H1 (cell line): ENCODE measurements around the gene MRGPRX4. TPM values are rescaled to one million over a fixed set of nuclear protein-coding genes. Genes with fewer than 3 reads are reported as not detected.

Experiments used
- CTCF ChIA-PET: fragments of 300-600 bp; sonication (Branson Sonifier 250); formaldehyde crosslinking; loops from one replicate; lab custom pipeline; 2021; ENCODE audit not compliant: partially characterized antibody; lab: Charles Lee
- POLR2A ChIA-PET: fragments of 300-600 bp; sonication (Branson Sonifier 250); formaldehyde crosslinking; loops from one replicate; lab custom pipeline; 2021; ENCODE audit warnings: inconsistent platforms; ENCODE audit not compliant: partially characterized antibody; lab: Charles Lee
- DNase-seq, 2 experiments: peaks; one replicate each; pipeline versions ENCODE4 v3.0.0 to v3.0.0-alpha.2; 2010 to 2022; ENCODE audit warnings: low spot score in 2 of 2, low read depth in 1 of 2, mixed read lengths in 1 of 2
- FAIRE-seq: peaks from 2 replicates; lab custom pipeline; 2011; peaks lifted over from hg19 to GRCh38; lab: Jason Lieb, UNC
- H2AFZ ChIP-seq: 2 replicates; pipeline ENCODE4 v1.8.1; 2012; ENCODE audit warnings: low read length, inconsistent platforms
- H2AK5ac ChIP-seq: 2 replicates; pipeline ENCODE4 v1.6.1; 2013; ENCODE audit warnings: low read depth, low read length
- H2BK120ac ChIP-seq: replicated peaks from 2 replicates; pipeline ENCODE3; 2013; ENCODE audit warnings: low read depth, low read length, inconsistent platforms
- H2BK12ac ChIP-seq: 2 replicates; pipeline ENCODE4 v1.6.1; 2013; ENCODE audit warnings: low read depth, low read length
- H2BK15ac ChIP-seq: 2 replicates; pipeline ENCODE4 v1.6.1; 2013; ENCODE audit warnings: low read length
- H2BK20ac ChIP-seq: 2 replicates; pipeline ENCODE4 v1.6.1; 2013; ENCODE audit warnings: low read length
- H2BK5ac ChIP-seq: 2 replicates; pipeline ENCODE4 v1.6.1; 2013; ENCODE audit warnings: low read depth, low read length
- H3K14ac ChIP-seq: 2 replicates; pipeline ENCODE4 v1.6.1; 2013; ENCODE audit warnings: inconsistent platforms; ENCODE audit not compliant: insufficient read length
- H3K18ac ChIP-seq: 2 replicates; pipeline ENCODE4 v1.6.1; 2013; ENCODE audit warnings: low read length; ENCODE audit errors: extremely low read depth
- H3K23ac ChIP-seq: 2 replicates; pipeline ENCODE4 v1.6.1; 2013; ENCODE audit warnings: inconsistent platforms; ENCODE audit not compliant: insufficient read length
- H3K23me2 ChIP-seq: 2 replicates; pipeline ENCODE4 v1.6.1; 2013; ENCODE audit warnings: low read depth, low read length
- H3K27ac ChIP-seq: 2 replicates; pipeline ENCODE4 v1.6.1; 2011; ENCODE audit warnings: low read depth, low read length, inconsistent platforms
- H3K27me3 ChIP-seq, 4 experiments: replicated peaks in 1 of 4; 1 replicate in 1 of 4; 2 replicates in 3 of 4; pipeline versions ENCODE4 v1.6.1 to v1.8.1; 2011 to 2013; ENCODE audit warnings: low read length in 3 of 4, mild to moderate bottlenecking in 3 of 4, inconsistent platforms in 2 of 4, mixed read lengths in 2 of 4, moderate library complexity in 1 of 4; ENCODE audit not compliant: control insufficient read depth in 3 of 4, insufficient read depth in 3 of 4; ENCODE audit errors: extremely low read depth in 1 of 4
- H3K36me3 ChIP-seq, 4 experiments: 2 replicates each; pipeline versions ENCODE4 v1.6.1 to v1.8.1; 2011 to 2013; ENCODE audit warnings: mild to moderate bottlenecking in 4 of 4, low read length in 3 of 4, moderate library complexity in 2 of 4, control low read depth in 1 of 4, inconsistent platforms in 1 of 4; ENCODE audit not compliant: insufficient read depth in 4 of 4, control insufficient read depth in 2 of 4
- H3K4ac ChIP-seq: replicated peaks from 2 replicates; pipeline ENCODE3; 2013; ENCODE audit warnings: low read length, low read depth, mixed read lengths, inconsistent platforms; ENCODE audit not compliant: insufficient read length
- H3K4me1 ChIP-seq, 4 experiments: replicated peaks in 1 of 4; 1 replicate in 1 of 4; 2 replicates in 3 of 4; pipeline versions ENCODE4 v1.6.1 to v1.8.1; 2011 to 2013; ENCODE audit warnings: low read length in 3 of 4, inconsistent platforms in 2 of 4, mixed read lengths in 1 of 4; ENCODE audit not compliant: insufficient read depth in 4 of 4, control insufficient read depth in 3 of 4
- H3K4me2 ChIP-seq, 2 experiments: 2 replicates each; pipeline versions ENCODE4 v1.6.1 to v1.8.1; 2011 to 2013; ENCODE audit warnings: low read depth in 2 of 2, low read length in 2 of 2, control low read depth in 1 of 2, inconsistent platforms in 1 of 2, mild to moderate bottlenecking in 1 of 2; ENCODE audit not compliant: insufficient read depth in 1 of 2
- H3K4me3 ChIP-seq, 4 experiments: fragments of 200-600, 300-600 bp in 1 of 4; sonication (generic), shearing (Covaris generic), sonication (Bioruptor Twin) in 1 of 4; 2 replicates each; pipeline versions ENCODE4 v1.5.1 to v1.8.1; 2011 to 2016; ENCODE audit warnings: low read length in 4 of 4, low read depth in 3 of 4, control low read depth in 2 of 4, inconsistent platforms in 2 of 4, mild to moderate bottlenecking in 2 of 4, mixed read lengths in 1 of 4, moderate library complexity in 1 of 4; ENCODE audit not compliant: insufficient read depth in 2 of 4; ENCODE audit errors: extremely low read depth in 1 of 4
- H3K56ac ChIP-seq: replicated peaks from 2 replicates; pipeline ENCODE3; 2013; ENCODE audit warnings: low read depth, mild to moderate bottlenecking, mixed read lengths, low read length, inconsistent platforms; ENCODE audit not compliant: insufficient read length
- H3K79me1 ChIP-seq: 2 replicates; pipeline ENCODE4 v1.6.1; 2013; ENCODE audit warnings: low read depth, low read length, control low read depth
- H3K79me2 ChIP-seq, 2 experiments: 2 replicates each; pipeline versions ENCODE4 v1.6.1 to v1.8.1; 2012 to 2013; ENCODE audit warnings: low read length in 2 of 2, mild to moderate bottlenecking in 2 of 2, inconsistent platforms in 1 of 2; ENCODE audit not compliant: insufficient read depth in 2 of 2, control insufficient read depth in 1 of 2
- H3K9ac ChIP-seq, 4 experiments: replicated peaks in 1 of 4; 1 replicate in 1 of 4; 2 replicates in 3 of 4; pipeline versions ENCODE4 v1.6.1 to v1.8.1; 2011 to 2013; ENCODE audit warnings: low read depth in 3 of 4, low read length in 3 of 4, control low read depth in 2 of 4, mild to moderate bottlenecking in 2 of 4, moderate library complexity in 2 of 4, inconsistent platforms in 1 of 4; ENCODE audit errors: extremely low read depth in 1 of 4
- H3K9me3 ChIP-seq, 2 experiments: 2 replicates each; pipeline versions ENCODE4 v1.6.1 to v1.8.1; 2012 to 2013; ENCODE audit warnings: mild to moderate bottlenecking in 2 of 2, moderate library complexity in 2 of 2, control low read depth in 1 of 2, inconsistent platforms in 1 of 2, low read depth in 1 of 2, low read length in 1 of 2, mixed read lengths in 1 of 2; ENCODE audit not compliant: insufficient read depth in 2 of 2
- H4K20me1 ChIP-seq, 2 experiments: replicated peaks in 1 of 2; 2 replicates each; pipeline versions ENCODE3 to v1.8.1; 2011 to 2013; ENCODE audit warnings: inconsistent platforms in 2 of 2, low read length in 2 of 2, mild to moderate bottlenecking in 1 of 2; ENCODE audit not compliant: insufficient read depth in 2 of 2, control insufficient read depth in 1 of 2
- H4K5ac ChIP-seq: 2 replicates; pipeline ENCODE4 v1.6.1; 2013; ENCODE audit warnings: low read length, low read depth, mixed read lengths, inconsistent platforms; ENCODE audit not compliant: insufficient read length
- H4K8ac ChIP-seq: 2 replicates; pipeline ENCODE4 v1.8.0; 2013; ENCODE audit warnings: mild to moderate bottlenecking, moderate library complexity, low read length, inconsistent platforms; ENCODE audit not compliant: insufficient read depth; ENCODE audit errors: extremely low read depth
- H4K91ac ChIP-seq: replicated peaks from 2 replicates; pipeline ENCODE3; 2013; ENCODE audit warnings: low read length, mixed read lengths, inconsistent platforms; ENCODE audit not compliant: insufficient read length
- KDM1A ChIP-seq: fragments of 200-600, 300-600 bp; sonication (generic); IDR thresholded peaks from 2 replicates; pipeline ENCODE4 v1.7.1; 2016; ENCODE audit warnings: mild to moderate bottlenecking, low read length, borderline replicate concordance
- TAF7 ChIP-seq: optimal IDR thresholded peaks from 2 replicates; pipeline ENCODE3; 2011; ENCODE audit warnings: low read depth, mild to moderate bottlenecking, inconsistent platforms, low read length, moderate library complexity, borderline replicate concordance
- YY1 ChIP-seq: IDR thresholded peaks from 2 replicates; pipeline ENCODE4 v1.6.1; 2011; ENCODE audit warnings: low read depth, mild to moderate bottlenecking, low read length
- WGBS, 2 experiments: shearing (Covaris generic) in 1 of 2; methylation state at CpG; one replicate each; pipeline versions ENCODE4 v1.1.6 to v1.1.7; 2013 to 2015; ENCODE audit warnings: low lambda C conversion rate in 2 of 2, mixed read lengths in 2 of 2, inconsistent platforms in 1 of 2, low coverage in 1 of 2, missing lambda C conversion rate in 1 of 2; ENCODE audit not compliant: insufficient replicate concordance in 2 of 2, insufficient coverage in 1 of 2, insufficient read length in 1 of 2; ENCODE audit errors: extremely low coverage in 1 of 2, missing lambda C conversion rate in 1 of 2; 5-methylcytosine and 5-hydroxymethylcytosine counted together
- polyA plus RNA-seq, 7 experiments: library from polyadenylated mRNA; depleted of rRNA in 3 of 7; stranded (reverse) in 5 of 7; unstranded in 2 of 7; fragments of >200 nt in 5 of 7; fragments of 200-250 nt in 2 of 7; gene quantifications; 1 replicate in 5 of 7; 2 replicates in 1 of 7; 4 replicates in 1 of 7; pipeline versions ENCODE4 v1.2.1 to v1.2.3, GENCODE V29; 2011 to 2013; ENCODE audit warnings: missing spikeins in 2 of 7, mixed read lengths in 2 of 7
- total RNA-seq: library from RNA; stranded (reverse); fragmentation: NEBNext Ultra II Directional; extraction: Animal tissue kit (Norgen Biotek cat#: 25700); gene quantifications from 2 replicates; pipeline ENCODE4 v1.2.1, GENCODE V29; 2021

MRGPRX4 gene
- total and polyA plus RNA-seq, 2 of the 8 experiments (the other 6 are each of a cell fraction or from before 2014, with no cell fraction given) = not detected

DNA sequence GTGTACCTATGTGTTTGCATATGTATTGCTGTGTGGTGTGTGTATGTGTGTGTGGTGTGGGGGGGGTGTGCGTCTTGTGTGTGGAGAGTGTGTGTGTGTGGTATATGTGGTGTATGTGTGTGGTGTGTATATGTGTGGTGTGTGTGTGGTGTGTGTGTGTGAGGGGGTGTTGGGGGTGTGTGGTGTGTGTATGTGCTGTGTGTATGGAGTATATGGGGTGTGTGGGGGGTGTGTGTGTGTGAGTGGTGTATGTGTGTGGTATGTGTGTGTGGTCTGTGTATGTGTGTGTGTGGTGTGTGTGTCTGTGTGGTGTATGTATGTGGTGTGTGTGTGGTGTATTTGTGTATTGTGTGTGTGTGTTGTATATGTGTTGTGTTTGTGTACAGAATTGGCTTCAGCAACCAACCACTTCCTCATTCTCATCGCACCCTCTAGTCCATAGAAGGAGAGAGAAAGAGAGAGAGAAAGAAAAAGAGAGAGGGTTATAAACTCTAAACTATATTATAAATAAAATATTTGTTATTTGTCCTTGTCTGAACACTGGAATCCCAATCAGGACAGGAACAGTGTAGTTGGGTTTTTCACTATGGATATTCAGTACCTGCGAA lies 50.3 kb downstream of the MRGPRX4 start:
- POLR2A ChIA-PET = no interaction called here
- H3K4me1 ChIP-seq = no peaks in the 10 kb centered on the region
- H4K91ac ChIP-seq = no peak overlapping the region
- no peak overlapping the region for H2BK5ac ChIP-seq
- H3K9ac ChIP-seq = no peak overlapping the region
- no peak overlapping the region for H4K8ac ChIP-seq
- no peaks in the 10 kb centered on the region for H3K9me3 ChIP-seq
- WGBS, 2 experiments = 94% methylated on average over 3 of the region's 3 CpGs; no CpG with 5 or more reads in 1 of the 2 experiments
- no peak overlapping the region for H4K5ac ChIP-seq
- no peak overlapping the region for H3K27ac ChIP-seq
- CTCF ChIA-PET = interaction anchor here (0.8 to 2.6 kb wide), 2 partner anchors 10 to 107 kb away, joined by 3 to 14 read pairs; no protein-coding TSS in a partner anchor
- DNase-seq (no peak), FAIRE-seq (no peak)
- no peak overlapping the region for H3K4me3 ChIP-seq
- peak overlapping the region; percentile 99 for H3K56ac ChIP-seq
- peaks cover 4% of the 10 kb centered on the region; the same call in 1 of the 2 replicates for H3K23me2 ChIP-seq
- no peak for TF ChIP-seq YY1
- TF ChIP-seq TAF7 = no peak
- TF ChIP-seq KDM1A = no peak
- H2BK120ac ChIP-seq = no peak overlapping the region
- H2AFZ ChIP-seq = no peak overlapping the region
- no peaks in the 10 kb centered on the region for H3K79me1 ChIP-seq
- H4K20me1 ChIP-seq = peaks cover 0 to 4% of the 10 kb centered on the region in 2 experiments
- no peak overlapping the region for H3K14ac ChIP-seq
- no peaks in the 10 kb centered on the region for H3K36me3 ChIP-seq
- no peak overlapping the region for H3K4me2 ChIP-seq
- no peak overlapping the region for H3K4ac ChIP-seq
- H3K27me3 ChIP-seq = no peaks in the 10 kb centered on the region
- no peak overlapping the region for H3K23ac ChIP-seq
- no peak overlapping the region for H2BK20ac ChIP-seq
- H2AK5ac ChIP-seq = no peak overlapping the region
- H2BK15ac ChIP-seq = no peak overlapping the region
- H3K79me2 ChIP-seq = no peaks in the 10 kb centered on the region
- H2BK12ac ChIP-seq = no peak overlapping the region
- no peak overlapping the region for H3K18ac ChIP-seq

Other genes with a start within 250 kb of the MRGPRX4 start
- 28.8 and 35.8 TPM in 2 replicates for gene SERGEF, start 159.8 kb upstream of the MRGPRX4 start, total RNA-seq
- 16.6 and 19.2 TPM in 2 replicates for gene SERGEF, start 159.8 kb upstream of the MRGPRX4 start, polyA plus RNA-seq (2011; rRNA removed)
- 0.08 and 0.22 TPM in 2 replicates for gene TPH1, start 126.6 kb upstream of the MRGPRX4 start, total RNA-seq
- 0.08 and 0.09 TPM in 2 replicates for gene TPH1, start 126.6 kb upstream of the MRGPRX4 start, polyA plus RNA-seq (2011; rRNA removed)
- 46.6 and 48.3 TPM in 2 replicates for gene SAAL1, start 66.8 kb upstream of the MRGPRX4 start, total RNA-seq
- gene SAAL1, start 66.8 kb upstream of the MRGPRX4 start, polyA plus RNA-seq (2011; rRNA removed) = 17.3 and 26.4 TPM in 2 replicates
- not detected in 2 replicates for gene MRGPRX3, start 40.3 kb upstream of the MRGPRX4 start, total RNA-seq
- not detected in 2 replicates for gene MRGPRX3, start 40.3 kb upstream of the MRGPRX4 start, polyA plus RNA-seq (2011; rRNA removed)
- gene SAA4, start 64.0 kb downstream of the MRGPRX4 start, total RNA-seq = not detected in 2 replicates
- not detected in 2 replicates for gene SAA4, start 64.0 kb downstream of the MRGPRX4 start, polyA plus RNA-seq (2011; rRNA removed)
- gene SAA2, start 75.8 kb downstream of the MRGPRX4 start, total RNA-seq = not detected in 2 replicates
- not detected in 2 replicates for gene SAA2, start 75.8 kb downstream of the MRGPRX4 start, polyA plus RNA-seq (2011; rRNA removed)
- gene SAA1, start 93.4 kb downstream of the MRGPRX4 start, total RNA-seq = not detected in 2 replicates
- 0.41 TPM in 1 of 2 replicates, not detected in the other for gene SAA1, start 93.4 kb downstream of the MRGPRX4 start, polyA plus RNA-seq (2011; rRNA removed)
- gene HPS5, start 149.3 kb downstream of the MRGPRX4 start, total RNA-seq = 16.7 and 18.5 TPM in 2 replicates
- 3.9 and 5.0 TPM in 2 replicates for gene HPS5, start 149.3 kb downstream of the MRGPRX4 start, polyA plus RNA-seq (2011; rRNA removed)
- gene GTF2H1, start 149.7 kb downstream of the MRGPRX4 start, total RNA-seq = 26.3 and 28.0 TPM in 2 replicates
- 9.1 and 9.3 TPM in 2 replicates for gene GTF2H1, start 149.7 kb downstream of the MRGPRX4 start, polyA plus RNA-seq (2011; rRNA removed)
- gene LDHA, start 221.7 kb downstream of the MRGPRX4 start, total RNA-seq = 480 and 486 TPM in 2 replicates
- 241 and 443 TPM in 2 replicates for gene LDHA, start 221.7 kb downstream of the MRGPRX4 start, polyA plus RNA-seq (2011; rRNA removed)
- 0.88 and 0.96 TPM in 2 replicates for gene LDHC, start 239.5 kb downstream of the MRGPRX4 start, total RNA-seq
- 0.39 and 1.2 TPM in 2 replicates for gene LDHC, start 239.5 kb downstream of the MRGPRX4 start, polyA plus RNA-seq (2011; rRNA removed)